Stomach (tissue), 9 donors: ENCODE results near the gene RPL7A. TPM values are rescaled to one million over a fixed set of nuclear protein-coding genes. Genes with fewer than 3 reads are reported as not detected.

Experiments
- DNase-seq, 2 donors: peaks; one replicate each; pipeline versions ENCODE4 v3.0.0 to v3.0.0-alpha.2; 2013 to 2019
- H3K27ac ChIP-seq, 5 donors: fragments of 200-600 bp in 4 of 5; sonication (generic) in 4 of 5; one replicate each; pipeline ENCODE4 v1.5.1; 2013 to 2019; ENCODE audit warnings: mild to moderate bottlenecking in 1 of 5, moderate library complexity in 1 of 5
- H3K27me3 ChIP-seq, 3 donors: fragments of 200-600 bp; sonication (generic); one replicate each; pipeline ENCODE4 v1.5.1; 2017 to 2019; ENCODE audit warnings: mixed run types in 1 of 3
- H3K36me3 ChIP-seq, 4 donors: fragments of 200-600 bp; sonication (generic); 1 replicate in 3 of 4; 2 replicates in 1 of 4; pipeline ENCODE4 v1.5.1; 2016 to 2019
- H3K4me1 ChIP-seq, 4 donors: fragments of 200-600 bp; sonication (generic); one replicate each; pipeline ENCODE4 v1.5.1; 2016 to 2019
- H3K4me3 ChIP-seq, 4 donors: fragments of 200-600 bp; sonication (generic) in 3 of 4; one replicate each; pipeline ENCODE4 v1.5.1; 2016 to 2019; ENCODE audit warnings: mild to moderate bottlenecking in 1 of 4
- H3K9me3 ChIP-seq, 4 donors: fragments of 200-600 bp; sonication (generic); one replicate each; pipeline ENCODE4 v1.5.1; 2016 to 2019
- CTCF ChIP-seq, 7 experiments: fragments of 450-650 bp in 4 of 7; fragments of 200-600 bp in 3 of 7; sonication (generic) in 3 of 7; IDR thresholded peaks; one replicate each; pipeline ENCODE4 v1.5.1; 2016 to 2019; ENCODE audit warnings: antibody characterized with exemption in 7 of 7, control low read depth in 2 of 7, mild to moderate bottlenecking in 1 of 7
- EP300 ChIP-seq: sonication (generic); formaldehyde crosslinking; IDR thresholded peaks from one replicate; pipeline ENCODE4 v1.6.1; 2017; ENCODE audit warnings: antibody characterized with exemption
- POLR2A ChIP-seq, 4 donors: fragments of 450-650 bp; IDR thresholded peaks; one replicate each; pipeline ENCODE4 v1.6.1; 2016; ENCODE audit warnings: antibody characterized with exemption in 4 of 4, control low read depth in 2 of 4, mild to moderate bottlenecking in 1 of 4, moderate library complexity in 1 of 4
- POLR2AphosphoS5 ChIP-seq, 3 donors: sonication (generic); formaldehyde crosslinking; IDR thresholded peaks; one replicate each; pipeline ENCODE4 v1.6.1; 2016; ENCODE audit warnings: antibody characterized with exemption in 3 of 3
- WGBS, 5 donors: extraction: QIAGEN DNeasy Blood & Tissue Kit in 3 of 5; methylation state at CpG; one replicate each; pipeline versions ENCODE4 v1.1.5 to v1.1.7; 2013 to 2018; 5-methylcytosine and 5-hydroxymethylcytosine counted together
- intact Hi-C: fragments of 100-400 bp; cut with DNase I; formaldehyde crosslinking; loops from one replicate; pipeline ENCODE4 v1.15.1; 2023; ENCODE audit warnings: low total_unique reads
- polyA plus RNA-seq, 3 donors: library from polyadenylated mRNA; stranded (reverse); fragments of 200-250 nt; gene quantifications; one replicate each; pipeline ENCODE4 v1.2.3, GENCODE V29; 2013
- total RNA-seq, 5 donors: library from RNA; depleted of rRNA; stranded (reverse); fragments of >200 nt; gene quantifications; one replicate each; pipeline versions ENCODE4 v1.1.0 to v1.2.3, GENCODE V29; 2014 to 2016
- donor health status: healthy with polysubstance abuse.
- donor health status: Bipolar disorder and iron deficiency.
- donor health status: healthy.

The RPL7A gene
- total and polyA plus RNA-seq, 8 donors: 809 to 4,243 (median 1,432) TPM

GRCh38 chr9:133382507-133383141, 34.6 kb downstream of the RPL7A start:
- Histone ChIP-seq H3K4me1 (peaks cover 7 to 29% (median 16%) of the 10 kb centered on the region in 4 donors), H3K27ac (no peak overlapping the region), H3K36me3 (no peaks in the 10 kb centered on the region), H3K9me3 (no peaks in the 10 kb centered on the region), H3K4me3 (no peak overlapping the region), H3K27me3 (no peaks in the 10 kb centered on the region)
- intact Hi-C loops: no loop called here
- WGBS, 5 donors: 82 to 95% (median 91%) methylated on average over 4 of the region's 4 CpGs
- no peak for DNase-seq
- no peak for TF ChIP-seq EP300
- TF ChIP-seq POLR2A (IDR thresholded peaks at IDR 0.05): no peak
- no peak for TF ChIP-seq POLR2AphosphoS5 (IDR thresholded peaks at IDR 0.05)
- TF ChIP-seq CTCF (IDR thresholded peaks at IDR 0.05): no peak

- intact Hi-C loops: no loop called here
- WGBS, 5 donors: 86 to 97% (median 90%) methylated on average over 3 of the region's 3 CpGs
- TF ChIP-seq POLR2A (IDR thresholded peaks at IDR 0.05) (no peak), POLR2AphosphoS5 (IDR thresholded peaks at IDR 0.05) (no peak), EP300 (no peak), CTCF (IDR thresholded peaks at IDR 0.05) (no peak)
Observed at GRCh38 chr9:133383438-133383837, 35.4 kb downstream of the RPL7A start.

GRCh38 chr9:133384736-133385321, 36.8 kb downstream of the RPL7A start:
- TF ChIP-seq POLR2AphosphoS5 (IDR thresholded peaks at IDR 0.05): peak in 1 of 3 donors; percentile 48
- no peak for TF ChIP-seq EP300
- intact Hi-C loops: no loop called here
- no peak overlapping the region for H3K4me3 ChIP-seq
- no peaks in the 10 kb centered on the region for H3K36me3 ChIP-seq
- WGBS, 5 donors: 21 to 70% (median 54%) methylated on average over 16 to 17 of the region's 17 CpGs
- peaks cover 7 to 16% (median 11%) of the 10 kb centered on the region in 4 donors for H3K4me1 ChIP-seq
- peak; percentile 66 to 71 for DNase-seq
- H3K27me3 ChIP-seq: peaks cover 0 to 7% (median 0%) of the 10 kb centered on the region in 3 donors
- H3K27ac ChIP-seq: peak overlapping the region in 3 of 5 donors; percentile 22 to 46 (median 44)
- H3K9me3 ChIP-seq: no peaks in the 10 kb centered on the region

More at GRCh38 chr9:133383438-133383837, 35.4 kb downstream of the RPL7A start:
- Histone ChIP-seq H3K27ac (no peak overlapping the region), H3K4me3 (no peak overlapping the region), H3K4me1 (peaks cover 7 to 21% (median 11%) of the 10 kb centered on the region in 4 donors), H3K36me3 (no peaks in the 10 kb centered on the region), H3K27me3 (no peaks in the 10 kb centered on the region), H3K9me3 (no peaks in the 10 kb centered on the region)
- no peak for DNase-seq

GRCh38 chr9:133385452-133385851, 37.4 kb downstream of the RPL7A start:
- TF ChIP-seq CTCF (IDR thresholded peaks at IDR 0.05) (no peak), POLR2A (IDR thresholded peaks at IDR 0.05) (no peak), EP300 (no peak), POLR2AphosphoS5 (IDR thresholded peaks at IDR 0.05) (no peak)
- WGBS, 5 donors: 52 to 76% (median 69%) methylated on average over 6 to 14 of the region's 14 CpGs
- Histone ChIP-seq H3K4me3 (no peak overlapping the region), H3K9me3 (no peaks in the 10 kb centered on the region), H3K27ac (peak overlapping the region in 3 of 5 donors; percentile 22 to 46 (median 44)), H3K4me1 (peaks cover 7 to 16% (median 11%) of the 10 kb centered on the region in 4 donors), H3K27me3 (peaks cover 0 to 11% (median 0%) of the 10 kb centered on the region in 3 donors), H3K36me3 (no peaks in the 10 kb centered on the region)
- intact Hi-C loops: no loop called here
- DNase-seq: no peak
